Hematopoietic multipotent progenitor cell treated with erythropoietin and hydrocortisone succinate and interleukin-3 and kit ligand, for 17 days (in vitro differentiated cells): ENCODE measurements around the gene GOLGA8B.
"Not testable (repeated sequence)": the region's sequence is repeated elsewhere in the genome, so short reads cannot be mapped to it uniquely, and the experiment has no call there.

Experiments used
- DNase-seq: peaks from one replicate; pipeline ENCODE4 v3.0.0-alpha.2; 2015; ENCODE audit warnings: low spot score

The GOLGA8B gene

DNA sequence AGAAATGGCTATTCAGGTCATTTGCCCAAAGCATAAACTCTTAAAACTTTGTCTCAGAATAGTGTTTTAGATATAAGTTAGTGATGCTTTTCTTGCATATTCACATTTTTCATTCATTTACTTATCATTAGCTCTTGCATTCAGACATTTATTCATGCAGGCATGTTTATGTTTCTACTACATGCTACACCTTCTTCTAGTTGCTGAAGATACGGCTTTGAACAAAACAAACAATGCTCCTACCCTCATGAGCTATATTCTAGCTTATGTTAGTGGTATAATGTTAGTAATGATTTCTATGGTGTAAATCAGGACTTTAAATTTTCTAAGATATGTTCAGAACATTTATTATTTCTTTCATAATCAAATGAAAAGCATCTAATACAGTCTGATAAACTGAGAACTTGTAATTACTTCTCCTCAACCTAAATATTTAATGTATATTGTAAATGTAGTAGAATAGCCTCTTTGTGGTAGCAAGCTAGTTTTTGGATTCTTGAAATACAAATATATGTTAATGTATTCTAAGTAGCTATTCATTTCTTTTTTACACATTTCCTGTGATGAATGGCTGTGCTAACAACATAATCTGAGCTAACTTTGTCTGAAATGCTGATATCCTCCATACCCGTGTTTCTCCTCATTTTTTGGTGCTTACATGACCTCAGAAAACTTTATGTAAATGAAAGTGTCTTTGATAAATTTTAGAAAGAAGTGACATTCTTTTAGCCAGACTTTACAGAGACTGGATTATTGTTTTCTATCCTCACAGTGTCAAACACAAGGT is 15.5 kb upstream of the GOLGA8B start:
- no peak for DNase-seq

GRCh38 chr15:34597316-34597715 is 13.9 kb upstream of the GOLGA8B start:
- no peak for DNase-seq

DNA sequence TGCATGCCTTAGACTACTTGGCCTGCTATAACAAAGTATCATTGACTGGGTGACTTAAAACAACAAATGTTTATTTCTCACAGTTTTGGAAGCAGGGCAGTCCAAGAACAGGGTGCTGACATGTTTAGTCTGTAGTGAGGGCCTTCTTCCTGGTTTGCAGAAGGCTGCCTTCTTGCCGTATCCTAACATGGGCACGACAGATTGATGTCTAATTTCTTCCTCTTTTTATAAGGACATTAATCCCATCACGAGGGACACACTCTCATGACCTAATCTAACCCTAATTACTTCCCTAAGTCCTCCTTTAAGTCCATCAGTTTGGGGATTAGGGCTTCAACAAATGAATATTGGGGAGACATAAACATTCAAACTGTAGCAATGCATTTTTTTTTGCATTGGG is 10.9 kb upstream of the GOLGA8B start:
- no peak for DNase-seq

DNA sequence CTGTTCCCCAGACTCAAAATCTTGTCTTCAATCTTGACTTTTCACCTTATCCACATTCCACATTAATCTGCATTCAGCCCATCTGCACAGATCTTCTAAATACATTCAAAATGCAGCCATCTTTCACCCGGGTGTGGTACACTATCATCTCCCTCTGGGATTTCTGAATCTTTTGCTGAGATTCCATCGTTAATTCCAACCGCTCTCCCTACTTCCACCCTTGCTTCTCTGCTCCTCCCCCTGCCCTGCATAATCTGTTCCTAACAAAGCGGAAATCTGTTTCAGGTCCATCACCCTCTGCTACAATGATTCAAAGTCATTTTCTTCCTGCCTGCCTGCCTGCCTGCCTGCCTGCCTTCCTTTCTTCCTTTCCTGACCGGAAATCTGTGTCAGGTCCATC is 7.9 kb upstream of the GOLGA8B start:
- DNase-seq = no peak

GRCh38 chr15:34588046-34588674 is 4.7 kb upstream of the GOLGA8B start:
- peak; percentile 45 for DNase-seq

DNA sequence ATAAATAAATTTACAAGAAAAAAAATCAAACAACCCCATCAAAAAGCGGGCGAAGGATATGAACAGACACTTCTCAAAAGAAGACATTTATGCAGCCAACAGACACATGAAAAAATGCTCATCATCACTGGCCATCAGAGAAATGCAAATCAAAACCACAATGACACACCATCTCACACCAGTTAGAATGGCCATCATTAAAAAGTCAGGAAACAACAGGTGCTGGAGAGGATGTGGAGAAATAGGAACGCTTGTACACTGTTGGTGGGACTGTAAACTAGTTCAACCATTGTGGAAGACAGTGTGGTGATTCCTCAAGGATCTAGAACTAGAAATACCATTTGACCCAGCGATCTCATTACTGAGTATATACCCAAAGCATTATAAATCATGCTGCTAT is 2.5 kb upstream of the GOLGA8B start:
- DNase-seq = not testable (repeated sequence)

GRCh38 chr15:34584996-34585395 is 1.5 kb upstream of the GOLGA8B start:
- DNase-seq = no peak

GRCh38 chr15:34584330-34584668 is 848 bp upstream of the GOLGA8B start:
- DNase-seq = no peak

- no peak for DNase-seq
Measured at GRCh38 chr15:34582461-34583371, 735 bp downstream of the GOLGA8B start.

- not testable (repeated sequence) for DNase-seq
Measured at GRCh38 chr15:34581687-34582460, 1.6 kb downstream of the GOLGA8B start.

- no peak for DNase-seq
Measured at GRCh38 chr15:34581043-34581365, 2.4 kb downstream of the GOLGA8B start.

- not testable (repeated sequence) for DNase-seq
Measured at GRCh38 chr15:34580251-34581042, 3.0 kb downstream of the GOLGA8B start.

GRCh38 chr15:34578283-34578674 is 5.2 kb downstream of the GOLGA8B start:
- DNase-seq = no peak

DNA sequence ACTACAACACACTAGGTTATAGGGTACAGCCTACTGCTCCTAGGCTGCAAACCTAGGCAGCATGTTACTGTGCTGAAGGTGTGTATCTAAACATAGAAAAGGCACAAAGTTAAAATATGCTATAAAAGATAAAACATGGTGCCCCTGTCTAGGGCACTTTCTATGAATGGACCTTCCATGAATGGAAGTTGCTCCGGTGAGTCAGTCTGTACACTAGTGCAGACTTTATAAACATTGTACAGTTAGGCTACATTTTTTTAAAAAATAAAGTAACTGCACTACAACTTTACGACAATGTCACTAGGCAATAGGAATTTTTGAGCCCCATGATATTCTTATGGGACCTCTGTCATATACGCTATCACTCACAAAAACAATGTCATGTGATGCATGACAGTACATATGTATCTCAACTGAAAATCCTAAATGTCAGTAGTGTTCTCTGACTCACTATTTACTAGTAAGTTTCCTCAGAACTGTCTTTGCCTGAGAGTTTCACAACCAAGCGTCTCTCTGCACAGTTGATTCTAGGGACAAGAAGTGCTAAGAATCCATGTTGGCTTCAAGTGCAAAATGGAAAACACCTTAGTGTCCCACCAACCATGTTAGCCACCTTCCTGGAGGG is 5.7 kb downstream of the GOLGA8B start:
- DNase-seq = not testable (repeated sequence)

DNA sequence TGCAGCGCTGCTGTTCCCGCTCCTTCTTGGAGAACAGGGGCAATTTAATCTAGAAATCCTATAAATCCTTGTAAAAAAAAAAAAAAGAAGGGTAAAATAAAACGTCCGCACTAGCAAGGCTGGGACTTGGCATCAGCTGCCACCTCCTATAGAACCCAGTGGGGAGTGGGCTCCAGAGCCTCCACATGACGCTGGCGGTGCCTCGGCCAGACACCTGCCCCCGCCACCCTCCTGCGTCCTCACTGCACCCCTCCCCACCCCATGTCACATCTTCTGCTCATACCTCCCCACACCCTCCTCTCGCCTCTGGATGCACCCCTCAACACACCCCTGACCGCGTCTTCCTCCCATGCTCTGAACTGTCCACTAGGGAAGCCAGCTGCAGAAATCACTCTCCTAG is 8.4 kb downstream of the GOLGA8B start:
- DNase-seq = not testable (repeated sequence)

DNA sequence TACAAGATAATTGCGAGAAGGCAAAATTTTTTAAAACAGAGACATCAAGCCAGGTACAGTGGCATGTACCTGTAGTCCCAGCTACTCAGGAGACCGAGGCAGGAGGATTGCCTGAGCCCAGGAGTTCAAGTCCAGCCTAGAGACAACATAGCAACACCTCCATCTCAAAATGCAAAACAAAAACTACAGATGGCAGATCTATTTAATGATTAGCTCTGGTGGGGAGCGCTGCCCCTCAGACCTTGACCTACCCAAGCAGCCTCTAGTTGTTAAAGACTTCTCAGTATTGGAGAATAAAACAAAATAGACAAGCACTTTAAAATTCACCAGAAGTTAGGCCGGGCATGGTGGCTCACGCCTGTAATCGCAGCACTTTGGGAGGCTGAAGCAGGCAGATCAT is 10.5 kb downstream of the GOLGA8B start:
- DNase-seq = not testable (repeated sequence)

- DNase-seq = not testable (repeated sequence)
Measured at GRCh38 chr15:34572019-34572641, 11.3 kb downstream of the GOLGA8B start.

DNA sequence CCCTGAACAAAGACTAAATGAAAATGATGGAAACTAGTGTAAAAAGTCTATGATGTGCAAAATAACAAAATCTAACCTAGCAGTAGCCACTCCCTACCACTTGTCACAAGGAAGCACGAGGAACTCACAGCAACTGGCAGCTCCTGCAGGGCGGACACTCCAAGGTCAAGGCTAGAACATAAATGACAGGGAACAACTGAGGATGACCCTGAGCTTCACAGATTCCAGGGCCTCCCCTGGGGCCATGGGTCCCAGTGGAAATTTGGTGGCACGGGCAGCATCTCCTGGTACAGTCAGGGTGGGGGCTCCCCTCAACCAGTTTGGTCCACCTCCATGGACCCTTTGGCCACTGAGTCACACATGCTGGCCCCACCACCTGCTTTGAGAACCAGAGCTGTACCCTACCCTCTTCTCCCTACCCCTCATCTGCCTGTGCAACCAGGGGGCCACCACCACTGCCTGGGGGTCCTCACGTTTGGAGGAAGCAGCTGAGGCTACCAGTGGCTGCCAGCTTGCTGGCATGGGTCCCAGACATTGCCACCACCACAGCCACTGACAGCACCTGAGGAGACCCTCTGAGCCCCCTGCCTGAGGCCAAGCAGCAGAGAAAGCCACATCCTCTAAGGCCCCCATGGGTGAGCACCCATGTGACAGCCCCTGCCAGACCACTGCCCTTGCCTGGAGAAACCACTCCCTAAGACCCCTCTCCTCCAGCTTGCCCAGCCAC is 13.6 kb downstream of the GOLGA8B start:
- not testable (repeated sequence) for DNase-seq

DNA sequence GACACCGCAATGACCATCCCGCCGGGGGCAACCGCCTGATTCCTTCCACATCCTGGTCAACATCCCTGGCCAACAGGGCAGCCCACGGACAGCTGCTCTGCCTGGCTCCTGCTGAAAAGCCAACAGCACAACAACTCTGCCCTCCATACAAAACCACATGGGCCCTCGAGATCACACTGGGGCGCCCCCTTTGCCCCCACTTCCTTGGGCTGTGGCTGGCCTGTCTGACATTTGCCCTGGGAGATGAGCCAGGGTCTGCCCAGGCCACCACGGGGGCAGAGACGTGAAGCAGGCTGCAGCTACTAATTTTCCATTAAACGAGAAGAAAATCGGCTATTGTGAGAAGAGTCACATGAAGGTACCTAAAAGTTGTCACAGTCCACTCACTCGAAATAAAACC is 16.3 kb downstream of the GOLGA8B start:
- not testable (repeated sequence) for DNase-seq

DNA sequence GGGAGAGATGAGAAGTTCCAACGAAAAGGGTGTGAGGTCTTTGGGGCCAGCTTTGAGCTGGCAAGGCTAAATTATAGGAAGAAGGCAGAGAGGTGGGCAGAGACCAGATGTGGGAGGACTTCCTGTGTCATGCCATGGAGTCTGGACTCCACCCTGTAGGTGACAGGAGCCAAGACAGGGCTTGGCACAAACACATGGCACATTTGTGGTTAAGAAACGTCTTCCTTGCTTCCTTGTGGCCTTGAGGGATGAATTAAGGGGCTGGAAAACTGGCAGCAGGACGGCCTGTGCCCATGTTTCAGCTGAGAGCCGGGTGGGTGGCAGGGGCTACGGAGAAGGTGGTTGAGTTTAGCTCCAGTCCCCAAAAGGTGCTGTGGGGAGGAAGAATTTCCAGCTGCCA is 18.7 kb downstream of the GOLGA8B start:
- DNase-seq = not testable (repeated sequence)
